HG02678 (cell line): ENCODE measurements around the gene SETSIP.
"Not testable (repeated sequence)": the region's sequence is repeated elsewhere in the genome, so short reads cannot be mapped to it uniquely, and the experiment has no call there.

Experiments used
- ATAC-seq: cut with Tn5 transposase; IDR thresholded peaks from one replicate; pipeline ENCODE4 v1.9.1; 2021; ENCODE audit warnings: mild to moderate bottlenecking, moderate library complexity; ENCODE audit not compliant: unreplicated experiment

The SETSIP gene, protein sequence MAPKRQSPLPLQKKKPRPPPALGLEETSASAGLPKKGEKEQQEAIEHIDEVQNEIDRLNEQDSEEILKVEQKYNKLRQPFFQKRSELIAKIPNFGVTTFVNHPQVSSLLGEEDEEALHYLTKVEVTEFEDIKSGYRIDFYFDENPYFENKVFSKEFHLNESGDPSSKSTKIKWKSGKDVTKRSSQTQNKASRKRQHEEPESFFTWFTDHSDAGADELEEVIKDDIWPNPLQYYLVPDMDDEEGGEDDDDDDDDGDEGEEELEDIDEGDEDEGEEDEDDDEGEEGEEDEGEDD

DNA sequence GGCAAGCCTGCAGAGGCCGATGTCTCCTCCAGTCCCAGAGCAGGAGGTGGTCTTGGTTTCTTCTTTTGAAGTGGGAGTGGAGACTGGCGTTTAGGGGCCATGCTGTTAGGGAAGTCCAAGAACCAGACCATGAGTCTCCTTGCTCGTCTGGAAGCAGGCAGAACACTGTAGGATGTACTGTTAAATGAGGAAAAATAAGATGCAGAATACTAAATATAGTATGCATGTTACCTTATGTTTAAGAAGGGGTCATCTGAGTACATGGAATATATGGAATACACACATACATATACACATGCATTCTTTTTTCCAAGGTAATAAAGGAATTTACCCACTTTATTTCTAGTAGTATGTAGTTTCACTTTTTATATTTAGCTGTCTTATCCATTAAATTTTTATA lies at the start of gene SETSIP:
Gene SETSIP, minus strand, starts transcription at position 101 of the 400 bp plus-strand sequence. Its CDS starts 0 bp downstream, at position 101.
- no peak for ATAC-seq

DNA sequence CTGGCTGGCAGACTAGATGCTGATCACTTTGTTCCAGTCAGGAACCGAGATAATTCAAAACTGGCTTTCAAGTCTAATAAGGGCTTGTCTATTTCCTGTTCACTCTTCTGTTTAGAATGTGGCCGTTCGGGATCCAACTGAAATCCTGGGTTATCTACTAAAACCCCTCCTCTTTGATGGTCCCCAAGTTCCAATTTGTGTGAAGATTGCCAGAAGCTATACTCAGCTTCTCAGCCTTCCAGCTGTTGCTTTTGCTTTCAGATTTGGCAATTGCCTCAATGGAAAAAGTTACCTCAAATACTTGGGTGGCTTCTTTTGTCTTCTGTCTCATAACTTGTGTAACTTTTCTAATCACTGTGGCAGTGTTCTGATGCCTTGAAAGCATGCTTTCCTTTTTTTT lies 48.7 kb upstream of the SETSIP start:
- no peak for ATAC-seq

DNA sequence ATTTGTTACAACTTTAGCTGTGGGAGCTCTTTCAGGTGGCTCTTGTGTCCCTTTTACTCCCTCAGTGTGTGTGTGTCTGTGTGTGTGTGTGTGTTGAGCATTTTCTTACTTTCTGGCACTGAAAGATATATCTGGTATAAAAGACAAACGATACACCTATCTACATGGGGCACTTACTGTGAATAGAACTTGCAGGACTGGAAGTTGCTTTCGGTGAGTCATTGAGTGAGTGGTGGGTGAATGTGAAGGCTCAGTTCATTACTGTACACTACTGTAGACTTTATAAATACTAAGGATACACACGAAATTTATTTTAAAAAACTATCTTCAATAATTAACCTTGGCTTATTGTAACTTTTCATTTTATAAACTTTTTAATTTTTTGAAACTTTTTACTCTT lies 43.6 kb upstream of the SETSIP start:
- no peak for ATAC-seq

DNA sequence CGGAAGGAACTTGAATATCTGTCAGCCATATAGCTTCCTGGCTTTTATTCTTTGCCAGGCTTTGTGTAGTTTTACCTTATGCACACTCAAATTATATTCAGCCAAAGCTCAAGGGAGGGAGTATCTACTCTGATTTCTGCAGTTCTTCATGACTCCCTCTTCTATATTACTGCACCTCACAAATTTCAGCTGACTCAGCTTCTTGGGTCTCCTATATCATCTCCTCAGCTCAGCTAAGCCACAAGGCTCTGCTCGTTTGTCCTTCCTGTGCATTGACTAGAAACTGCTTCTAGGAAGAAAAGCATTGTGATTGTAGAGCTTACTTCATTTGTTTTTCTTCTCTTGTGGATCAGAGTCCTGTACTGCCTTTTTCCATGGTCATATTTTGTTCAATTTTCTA lies 42.3 kb upstream of the SETSIP start:
- ATAC-seq: no peak

DNA sequence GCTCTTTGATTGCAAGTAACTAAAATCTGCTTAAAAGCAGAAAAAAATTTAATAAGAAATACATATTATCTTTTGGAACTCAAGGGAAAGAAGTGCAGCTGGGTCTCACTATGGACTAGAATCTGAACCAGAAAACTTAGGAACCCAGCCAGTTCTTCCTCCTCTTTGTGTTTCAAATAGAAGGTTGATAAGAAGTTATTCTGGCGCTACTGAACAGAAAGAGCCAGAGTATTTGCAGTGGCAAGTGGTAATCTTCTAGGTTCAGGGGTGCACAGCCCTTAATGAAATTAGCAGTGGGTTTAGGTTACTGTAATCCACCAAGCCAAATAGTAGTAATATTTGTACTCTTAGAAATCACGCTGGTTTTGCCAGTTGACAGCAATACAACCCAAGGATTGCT lies 33.4 kb upstream of the SETSIP start:
- no peak for ATAC-seq

DNA sequence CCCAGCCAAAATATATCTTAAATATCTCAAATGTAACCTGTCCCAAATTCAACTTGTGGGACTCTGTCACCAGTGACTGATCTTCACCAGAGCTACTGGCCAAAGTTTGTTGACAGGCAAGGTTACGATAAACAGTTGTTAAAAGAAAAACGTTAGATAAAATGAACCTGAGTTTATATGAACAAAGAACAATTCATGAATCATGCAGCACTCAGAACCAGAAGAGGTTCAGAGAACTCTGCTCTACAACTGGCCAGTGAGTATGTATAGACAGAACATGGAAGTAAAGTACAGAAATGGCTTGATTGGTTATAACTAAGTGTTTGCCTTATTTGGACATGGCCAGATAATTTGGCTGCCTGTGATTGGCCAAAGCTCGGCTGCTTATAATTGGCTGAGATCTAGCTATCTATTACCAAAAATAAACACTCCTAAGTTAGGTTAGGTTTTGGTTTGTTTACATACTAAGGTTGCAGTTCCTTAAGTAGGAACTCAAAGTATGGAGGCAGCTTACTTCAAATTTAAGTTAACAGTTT lies 30.4 kb upstream of the SETSIP start:
- no peak for ATAC-seq

DNA sequence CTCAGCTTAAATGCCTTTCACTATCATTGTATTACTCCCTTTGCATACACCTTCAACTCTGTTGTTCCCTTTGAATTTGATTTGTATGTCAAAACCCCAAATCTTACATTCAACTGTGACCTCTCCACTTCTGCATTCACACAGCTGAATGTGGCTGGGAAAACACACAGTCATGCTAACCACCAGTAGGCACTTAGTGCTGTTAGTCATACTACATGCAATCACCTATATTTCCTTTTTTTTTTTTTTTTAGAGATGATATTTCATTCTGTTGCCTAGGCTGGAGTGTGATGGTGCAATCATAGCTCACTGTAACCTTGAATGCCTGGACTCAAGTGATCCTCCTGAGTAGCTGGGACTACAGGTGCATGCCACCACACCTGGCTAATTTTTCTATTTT lies 21.1 kb upstream of the SETSIP start:
- no peak for ATAC-seq

DNA sequence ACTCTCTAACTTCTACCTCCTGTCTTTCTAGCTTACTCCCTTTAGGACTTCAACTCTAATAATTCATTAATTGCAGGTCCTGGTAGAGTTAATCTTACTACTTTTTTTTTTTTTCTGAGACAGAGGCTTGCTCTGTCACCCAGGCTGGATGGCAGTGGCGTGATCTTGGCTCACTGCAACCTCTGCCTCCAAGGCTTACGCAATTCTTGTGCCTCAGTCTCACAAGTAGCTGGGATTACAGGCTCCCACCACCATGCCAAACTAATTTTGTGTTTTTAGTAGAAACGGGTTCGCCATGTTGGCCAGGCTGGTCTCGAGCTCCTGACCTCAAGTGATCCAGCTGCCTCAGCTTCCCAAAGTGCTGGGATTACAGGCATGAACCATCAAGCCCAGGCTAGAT lies 20.7 kb upstream of the SETSIP start:
- ATAC-seq: no peak

DNA sequence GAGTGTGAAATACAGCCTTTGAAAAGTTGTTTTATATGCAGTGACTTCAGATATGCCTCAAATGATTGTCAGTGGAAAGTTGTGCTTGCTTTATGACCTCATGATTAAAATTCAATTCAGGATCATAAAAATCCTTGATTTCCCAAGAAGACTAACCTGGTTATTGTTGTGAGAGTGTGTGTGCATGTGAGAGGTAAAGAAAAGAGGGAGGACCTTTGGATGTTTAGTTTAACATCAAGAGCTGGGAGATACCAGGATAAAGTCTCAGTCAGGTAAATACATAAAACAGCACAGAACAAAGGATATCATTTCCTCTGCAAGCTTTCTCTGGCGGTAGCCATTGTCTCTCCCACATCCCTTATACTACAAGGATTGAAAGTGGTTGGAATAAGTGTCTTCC lies 19.4 kb upstream of the SETSIP start:
- no peak for ATAC-seq

DNA sequence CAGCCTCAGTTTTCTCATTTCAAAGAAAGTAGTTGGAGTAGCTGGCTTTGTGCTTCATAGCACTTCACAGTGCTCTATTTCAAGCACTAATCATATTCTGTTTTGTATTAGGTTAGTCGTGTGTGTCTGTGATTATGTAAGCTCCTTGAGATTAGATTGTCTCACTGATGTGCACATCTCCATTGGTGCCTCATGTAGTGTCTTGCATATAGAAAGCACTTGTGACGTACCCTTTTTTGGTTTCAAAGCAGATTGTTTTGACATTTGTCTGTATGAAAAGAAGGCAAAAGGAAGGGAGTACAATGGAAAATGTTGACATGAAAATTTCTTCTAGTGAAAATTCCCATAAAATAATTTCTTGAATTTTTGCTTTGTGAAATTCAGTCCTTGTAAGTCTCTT lies 18.9 kb upstream of the SETSIP start:
- ATAC-seq: no peak

DNA sequence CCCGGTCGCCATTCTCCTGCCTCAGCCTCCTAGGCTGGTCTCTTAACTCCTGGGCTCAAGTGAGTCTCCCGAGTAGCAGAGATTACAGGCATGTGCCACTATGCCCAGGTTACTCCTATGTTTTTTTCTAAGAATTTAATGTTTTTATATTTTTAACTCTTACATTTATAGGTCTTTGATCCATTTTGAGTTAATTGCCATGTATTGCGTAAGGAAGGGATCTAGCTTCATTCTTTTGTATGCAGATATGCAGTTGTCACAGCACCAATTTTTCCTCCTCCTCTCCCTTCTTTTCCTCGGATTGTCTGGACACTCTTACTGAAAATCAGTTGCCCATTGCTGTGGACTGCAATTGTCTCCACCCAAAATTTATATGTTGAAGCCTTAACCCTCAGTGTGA lies 16.4 kb upstream of the SETSIP start:
- ATAC-seq: no peak

DNA sequence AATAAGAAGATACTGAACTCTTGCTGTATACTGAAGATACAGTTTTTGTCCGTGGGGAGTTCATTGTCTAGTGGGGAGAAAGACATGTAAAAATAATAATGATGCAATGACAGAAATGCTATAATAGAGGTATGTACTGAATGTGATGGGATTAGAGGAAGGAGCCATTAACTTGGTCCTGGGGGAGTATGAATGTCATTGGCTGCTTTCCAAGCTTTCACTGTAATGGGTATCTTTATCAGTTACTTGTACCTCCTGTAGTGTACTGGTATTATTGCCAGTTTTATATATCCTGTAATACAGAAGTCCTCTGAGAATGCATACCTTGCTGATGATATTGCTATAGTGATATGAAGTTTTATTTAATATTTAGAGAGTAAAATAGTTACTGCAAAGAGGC lies 12.3 kb upstream of the SETSIP start:
- ATAC-seq: no peak

DNA sequence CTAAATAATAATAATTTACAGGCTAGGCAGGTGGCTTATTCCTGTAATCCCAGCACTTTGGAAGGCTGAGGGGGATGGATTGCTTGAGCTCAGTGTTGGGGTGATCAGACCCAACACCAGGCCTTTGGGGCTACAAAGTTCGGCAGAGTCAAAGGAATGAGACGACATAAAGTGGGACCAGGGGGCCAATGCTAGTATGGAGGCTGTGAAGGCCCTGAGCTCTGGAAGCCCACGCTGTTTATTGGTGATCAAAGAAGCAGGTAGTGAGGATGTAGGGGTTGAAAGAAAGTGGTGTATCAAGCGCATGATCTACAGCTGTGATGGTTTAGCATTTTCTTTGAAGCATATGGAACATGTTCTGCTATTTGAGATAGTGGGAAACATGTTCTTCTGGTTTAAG lies 10.5 kb upstream of the SETSIP start:
- ATAC-seq: no peak

DNA sequence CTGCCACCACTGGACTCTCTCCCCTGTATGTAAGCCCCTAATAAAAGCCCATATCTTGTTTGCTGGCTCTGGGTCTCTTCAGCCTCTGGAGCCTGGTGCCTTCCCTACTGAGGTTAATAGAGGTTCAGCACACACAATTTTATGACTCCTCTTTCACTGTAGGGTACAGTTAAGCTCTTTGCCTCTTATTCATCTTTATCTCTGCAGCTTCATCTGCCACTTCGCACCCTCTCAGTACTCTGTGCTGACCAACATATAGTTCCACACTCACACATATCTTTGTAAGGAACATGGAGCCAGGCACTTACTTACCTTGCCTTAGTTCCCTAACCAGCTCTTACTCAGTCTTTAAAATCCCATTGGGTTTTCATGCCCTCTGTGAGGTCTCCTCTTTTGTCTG lies 9.4 kb upstream of the SETSIP start:
- no peak for ATAC-seq

DNA sequence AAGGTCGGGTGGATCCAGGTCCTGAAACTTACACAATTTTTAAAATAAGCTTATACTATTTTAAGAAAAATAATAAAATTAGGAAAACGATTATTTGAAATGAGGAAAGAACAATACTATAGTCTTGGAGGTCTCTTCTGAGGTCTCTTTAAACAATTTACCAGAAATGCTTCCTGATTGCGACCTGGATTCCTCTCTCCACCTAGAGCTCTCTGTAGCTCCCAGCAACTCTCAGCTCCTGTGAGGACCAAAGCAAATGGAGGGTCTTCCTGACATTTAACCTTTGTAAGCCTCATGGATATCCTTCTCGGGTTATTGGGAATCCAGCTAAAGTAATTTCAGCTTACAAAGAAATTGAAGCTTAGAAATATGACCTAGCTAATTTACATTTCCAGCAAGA lies 5.8 kb upstream of the SETSIP start:
- no peak for ATAC-seq

DNA sequence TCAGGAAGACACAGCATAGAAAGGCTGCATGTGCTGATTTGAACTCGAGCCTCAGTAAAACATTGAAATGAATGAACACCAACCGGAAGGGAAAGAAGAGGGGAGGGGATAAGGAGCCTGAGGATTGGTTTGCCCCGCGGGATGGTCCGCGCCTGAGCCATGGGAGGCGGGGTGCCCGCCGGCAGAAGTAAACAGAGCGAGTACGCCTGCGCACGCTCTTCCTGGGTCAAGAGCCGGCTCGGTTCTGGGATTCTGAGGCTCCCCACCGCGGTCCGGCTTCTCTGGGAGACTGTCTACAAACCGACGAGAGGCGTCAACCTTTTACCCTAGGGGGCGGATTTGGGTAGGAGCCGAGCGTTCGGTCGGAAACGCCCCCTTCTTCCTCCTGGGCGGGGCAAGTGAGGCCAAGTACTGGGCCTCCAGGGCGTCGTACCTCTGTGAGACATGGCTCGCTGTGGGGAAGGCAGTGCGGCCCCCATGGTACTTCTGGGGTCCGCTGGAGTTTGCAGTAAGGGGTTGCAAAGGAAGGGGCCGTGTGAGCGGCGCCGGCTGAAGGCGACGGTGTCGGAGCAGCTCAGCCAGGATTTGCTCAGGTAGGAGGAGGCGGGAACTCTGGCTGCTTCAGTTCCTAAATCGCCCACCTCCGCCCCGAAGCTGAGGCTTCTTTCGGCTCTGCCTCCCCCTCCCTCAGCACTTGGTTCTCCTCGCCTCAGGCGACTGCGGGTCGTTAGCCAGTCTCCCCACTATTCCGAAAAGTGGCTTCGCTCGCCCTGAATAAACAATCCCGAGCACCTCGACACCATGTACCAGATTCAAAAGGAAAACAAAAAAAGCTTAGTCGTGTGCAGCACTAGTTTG lies 5.1 kb upstream of the SETSIP start, which contains the start of gene BTBD8:
Gene BTBD8, plus strand, starts transcription at position 218 of the 858 bp plus-strand sequence. Its CDS starts 227 bp downstream, at position 445.
- peak; percentile 95 for ATAC-seq

DNA sequence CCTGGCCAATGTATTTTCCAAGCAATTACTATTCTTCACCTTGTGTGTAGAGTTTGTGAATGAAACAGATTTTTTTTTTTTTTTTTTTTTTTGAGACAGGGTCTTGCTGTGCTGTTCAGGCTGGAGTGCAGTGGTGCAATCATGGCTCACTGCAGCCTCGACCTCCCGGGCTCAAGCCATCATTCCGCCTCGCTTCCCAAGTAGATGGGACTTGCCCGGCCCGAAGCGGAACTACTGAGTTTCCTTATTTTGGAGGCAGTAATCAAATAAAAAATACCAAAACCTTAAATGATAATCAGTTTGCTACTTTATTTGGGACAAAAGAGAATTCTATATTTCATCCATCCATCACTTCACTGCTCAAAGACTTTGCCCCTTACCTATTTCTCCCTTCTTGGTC lies 4.2 kb upstream of the SETSIP start:
- ATAC-seq: no peak

DNA sequence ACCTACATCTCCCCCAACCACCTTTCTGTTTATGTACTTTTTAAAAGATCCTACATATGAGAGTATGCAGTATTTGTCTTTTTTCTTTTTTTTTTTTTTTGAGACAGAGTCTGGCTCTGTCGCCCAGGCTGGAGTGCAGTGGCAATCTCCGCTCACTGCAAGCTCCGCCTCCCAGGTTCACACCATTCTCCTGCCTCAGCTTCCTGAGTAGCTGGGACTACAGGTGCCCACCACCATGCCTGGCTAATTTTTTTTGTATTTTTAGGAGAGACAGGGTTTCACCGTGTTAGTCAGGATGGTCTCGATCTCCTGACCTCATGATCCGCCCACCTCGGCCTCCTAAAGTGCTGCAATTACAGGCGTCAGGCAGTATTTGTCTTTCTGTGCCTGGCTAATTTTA lies 2.9 kb upstream of the SETSIP start:
- not testable (repeated sequence) for ATAC-seq

DNA sequence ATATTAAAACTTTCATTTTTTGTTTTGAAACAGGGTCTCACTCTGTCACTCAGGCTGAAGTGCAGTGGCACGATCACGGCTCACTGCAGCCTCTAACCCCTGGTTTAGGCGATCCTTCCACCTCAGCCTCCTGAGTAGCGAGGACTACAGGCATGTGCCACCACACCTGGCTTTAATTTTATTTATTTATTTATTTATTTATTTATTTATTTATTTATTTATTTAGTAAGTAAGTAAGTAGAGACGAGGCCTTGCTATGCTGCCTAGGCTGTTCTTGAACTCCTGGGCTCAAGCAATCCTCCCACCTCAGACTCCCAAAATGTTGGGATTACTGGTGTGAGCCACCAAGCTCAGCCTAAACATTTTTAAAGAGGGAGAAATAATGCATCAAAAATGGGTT lies 1.2 kb upstream of the SETSIP start:
- ATAC-seq: no peak

DNA sequence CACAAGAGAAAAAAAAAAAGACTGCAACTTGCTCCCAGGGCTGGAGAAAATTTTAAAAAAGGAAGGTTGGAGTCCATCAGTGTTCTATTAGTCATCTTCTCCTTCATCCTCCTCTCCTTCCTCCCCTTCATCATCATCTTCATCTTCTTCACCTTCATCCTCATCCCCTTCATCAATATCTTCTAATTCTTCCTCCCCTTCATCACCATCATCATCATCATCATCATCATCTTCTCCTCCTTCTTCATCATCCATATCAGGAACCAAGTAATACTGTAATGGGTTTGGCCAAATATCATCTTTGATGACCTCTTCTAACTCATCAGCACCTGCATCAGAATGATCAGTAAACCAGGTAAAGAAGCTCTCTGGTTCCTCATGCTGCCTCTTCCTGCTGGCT lies 765 bp downstream of the SETSIP start:
- not testable (repeated sequence) for ATAC-seq

DNA sequence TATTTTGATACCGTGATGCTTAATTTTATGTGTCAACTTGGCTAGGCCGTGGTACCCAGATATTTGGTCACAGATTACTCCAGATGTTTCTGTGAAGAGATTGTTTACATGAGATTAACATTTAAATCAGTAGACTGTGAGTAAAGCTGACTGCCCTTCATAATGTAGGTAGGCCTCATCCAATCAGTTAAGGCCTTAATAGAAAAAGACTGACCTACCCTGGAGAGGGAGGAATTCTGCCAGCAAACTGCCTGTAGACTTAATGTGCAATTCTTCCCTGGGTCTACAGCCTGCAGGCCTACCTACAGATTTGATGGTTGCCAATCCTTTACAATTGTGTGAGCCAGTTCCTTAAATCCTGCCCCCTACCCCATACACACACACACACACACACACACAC lies 4.3 kb downstream of the SETSIP start:
- ATAC-seq: no peak

DNA sequence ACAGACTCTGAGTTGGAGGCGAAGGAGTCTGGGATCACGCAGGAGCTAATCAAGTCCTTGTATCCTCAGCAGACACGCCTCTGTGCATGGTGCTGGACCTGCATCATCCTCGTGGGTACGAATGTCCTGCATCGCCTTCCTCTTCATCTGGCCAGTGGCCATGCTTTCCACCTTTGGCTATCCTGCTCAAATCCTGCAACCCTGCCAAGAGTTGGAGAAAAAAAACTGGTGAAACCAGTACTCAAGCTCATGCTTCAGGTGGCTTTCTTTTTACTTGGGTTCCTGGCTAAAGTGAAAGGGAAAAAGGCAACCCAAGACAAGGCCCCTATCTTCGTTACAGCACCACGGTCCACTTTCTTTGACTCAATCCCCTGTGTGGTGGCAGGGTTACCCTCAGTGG lies 8.9 kb downstream of the SETSIP start:
- no peak for ATAC-seq
